Stomach smooth muscle (tissue), 2 donors: ENCODE data around the gene SMDT1.

Experiments used
- H3K27ac ChIP-seq: one replicate; pipeline ENCODE4 v1.7.0; 2013; ENCODE audit warnings: mild to moderate bottlenecking, low read length, inconsistent platforms
- H3K27me3 ChIP-seq, 2 donors: one replicate each; pipeline ENCODE4 v1.7.0; 2013; ENCODE audit warnings: low read length in 2 of 2; ENCODE audit not compliant: insufficient read depth in 2 of 2, control insufficient read depth in 1 of 2
- H3K36me3 ChIP-seq, 2 donors: one replicate each; pipeline ENCODE4 v1.7.0; 2013; ENCODE audit warnings: low read length in 2 of 2; ENCODE audit not compliant: control insufficient read depth in 2 of 2, insufficient read depth in 2 of 2
- H3K4me1 ChIP-seq: one replicate; pipeline ENCODE4 v1.7.0; 2013; ENCODE audit warnings: low read length; ENCODE audit not compliant: control insufficient read depth, insufficient read depth
- H3K4me3 ChIP-seq, 2 donors: one replicate each; pipeline ENCODE4 v1.7.0; 2013; ENCODE audit warnings: low read length in 2 of 2
- H3K9ac ChIP-seq, 2 donors: one replicate each; pipeline ENCODE4 v1.7.0; 2013; ENCODE audit warnings: low read length in 2 of 2, mild to moderate bottlenecking in 1 of 2
- H3K9me3 ChIP-seq, 2 donors: one replicate each; pipeline ENCODE4 v1.7.0; 2013; ENCODE audit warnings: low read length in 2 of 2; ENCODE audit not compliant: control insufficient read depth in 2 of 2
- donor health status: healthy.
- donor health status: Pancreatic carcinoma.

The SMDT1 gene, protein sequence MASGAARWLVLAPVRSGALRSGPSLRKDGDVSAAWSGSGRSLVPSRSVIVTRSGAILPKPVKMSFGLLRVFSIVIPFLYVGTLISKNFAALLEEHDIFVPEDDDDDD

GRCh38 chr22:42079319-42080251 lies at the start of gene SMDT1:
Gene SMDT1 (plus strand): TSS chr22:42079700. CDS start chr22:42079769, 69 bp downstream.
- H3K4me1 ChIP-seq, result peaks cover 43% of the 10 kb centered on the region
- peak within 1 kb of the TSS; percentile 100 for H3K27ac ChIP-seq
- no peaks in the 10 kb centered on the region for H3K9me3 ChIP-seq
- H3K36me3 ChIP-seq, result peaks cover 15 to 23% of the 10 kb centered on the region in 2 donors
- peak within 1 kb of the TSS; percentile 98 to 99 for H3K9ac ChIP-seq
- H3K4me3 ChIP-seq, result peak within 1 kb of the TSS; percentile 84 to 90
- H3K27me3 ChIP-seq, result no peaks in the 10 kb centered on the region

DNA sequence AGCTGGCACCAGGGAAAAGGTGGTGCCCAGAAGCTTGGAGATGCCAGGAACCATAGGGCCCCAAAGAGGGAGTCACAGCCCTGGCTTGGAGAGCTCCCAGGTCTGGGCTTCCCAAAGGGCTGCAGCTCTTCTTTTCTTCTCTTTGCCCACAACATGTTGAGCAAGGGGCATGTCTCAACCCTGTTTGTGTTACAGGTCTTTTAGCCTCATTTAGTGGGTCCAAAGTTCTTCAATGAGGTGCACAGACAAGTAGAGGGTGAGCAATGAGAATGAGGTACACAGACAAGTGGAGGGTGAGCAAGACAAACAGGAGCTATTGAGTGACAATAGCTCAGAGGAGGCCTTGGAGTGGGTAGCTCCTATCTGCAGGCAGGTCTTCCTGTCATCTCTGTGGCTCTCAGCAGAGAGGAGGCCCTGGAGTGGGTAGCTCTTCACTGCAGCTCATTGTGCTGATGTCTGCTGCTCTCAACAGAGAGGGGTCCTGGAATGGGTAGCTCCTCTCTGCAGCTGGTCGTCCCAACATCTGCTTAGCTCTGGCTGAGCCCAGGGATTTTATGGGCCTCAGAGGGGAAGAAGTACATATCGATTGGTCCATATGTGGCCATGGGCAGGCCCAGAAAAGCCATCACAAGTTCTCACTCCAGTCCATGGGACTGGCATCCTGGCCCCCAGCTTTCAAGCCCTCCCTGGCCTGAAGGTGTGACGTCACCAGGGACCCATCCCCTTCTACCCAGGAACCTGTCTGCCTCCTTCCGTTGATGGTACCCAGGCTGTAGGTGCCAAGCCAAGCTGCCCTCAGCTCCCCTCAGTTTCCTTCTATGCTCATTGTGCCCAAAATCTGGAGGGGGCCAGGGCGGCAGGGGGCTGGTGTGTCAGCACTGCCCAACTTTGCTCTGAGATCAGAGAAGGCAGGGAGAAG lies 46.0 kb upstream of the SMDT1 start:
- no peaks in the 10 kb centered on the region for H3K4me1 ChIP-seq
- H3K27ac ChIP-seq, result no peak overlapping the region
- no peaks in the 10 kb centered on the region for H3K36me3 ChIP-seq
- H3K4me3 ChIP-seq, result no peak overlapping the region
- no peak overlapping the region for H3K9ac ChIP-seq
- H3K9me3 ChIP-seq, result no peaks in the 10 kb centered on the region
- H3K27me3 ChIP-seq, result no peaks in the 10 kb centered on the region

- no peaks in the 10 kb centered on the region for H3K27me3 ChIP-seq
- no peaks in the 10 kb centered on the region for H3K4me1 ChIP-seq
- no peak overlapping the region for H3K27ac ChIP-seq
- H3K9me3 ChIP-seq, result no peaks in the 10 kb centered on the region
- H3K9ac ChIP-seq, result no peak overlapping the region
- no peaks in the 10 kb centered on the region for H3K36me3 ChIP-seq
- no peak overlapping the region for H3K4me3 ChIP-seq
Observed at GRCh38 chr22:42035256-42035655, 44.2 kb upstream of the SMDT1 start.

GRCh38 chr22:42039271-42039670 lies 40.2 kb upstream of the SMDT1 start:
- no peak overlapping the region for H3K9ac ChIP-seq
- no peak overlapping the region for H3K4me3 ChIP-seq
- H3K4me1 ChIP-seq, result no peaks in the 10 kb centered on the region
- H3K27ac ChIP-seq, result no peak overlapping the region
- H3K9me3 ChIP-seq, result no peaks in the 10 kb centered on the region
- no peaks in the 10 kb centered on the region for H3K27me3 ChIP-seq
- peaks cover 0 to 3% of the 10 kb centered on the region in 2 donors for H3K36me3 ChIP-seq

DNA sequence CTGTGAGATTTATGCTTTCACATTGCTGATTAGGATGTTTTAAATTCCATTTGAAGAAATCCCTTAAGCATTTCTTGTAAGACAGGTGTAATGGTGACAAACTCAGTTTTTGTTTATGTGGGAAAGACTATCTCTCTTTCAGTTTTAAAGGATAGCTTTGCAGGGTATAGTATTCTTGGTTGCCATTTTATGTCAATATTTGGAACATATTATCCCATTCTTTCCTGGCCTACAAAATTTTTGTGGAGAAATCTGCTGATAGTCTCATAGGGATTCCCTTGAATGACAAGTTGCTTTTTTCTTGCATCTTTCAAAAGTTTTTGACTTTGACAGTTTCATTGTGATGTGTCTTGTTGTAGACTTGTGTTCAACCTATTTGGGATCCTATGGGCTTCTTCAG lies 37.7 kb upstream of the SMDT1 start:
- Histone ChIP-seq H3K27me3 (no peaks in the 10 kb centered on the region), H3K4me3 (no peak overlapping the region), H3K4me1 (no peaks in the 10 kb centered on the region), H3K9me3 (no peaks in the 10 kb centered on the region), H3K9ac (no peak overlapping the region), H3K36me3 (peaks cover 0 to 3% of the 10 kb centered on the region in 2 donors), H3K27ac (no peak overlapping the region)

GRCh38 chr22:42050641-42051180 lies 28.8 kb upstream of the SMDT1 start:
- H3K27me3 ChIP-seq, result no peaks in the 10 kb centered on the region
- H3K9me3 ChIP-seq, result no peaks in the 10 kb centered on the region
- H3K9ac ChIP-seq, result no peak overlapping the region
- no peaks in the 10 kb centered on the region for H3K4me1 ChIP-seq
- H3K36me3 ChIP-seq, result no peaks in the 10 kb centered on the region
- no peak overlapping the region for H3K27ac ChIP-seq
- no peak overlapping the region for H3K4me3 ChIP-seq

DNA sequence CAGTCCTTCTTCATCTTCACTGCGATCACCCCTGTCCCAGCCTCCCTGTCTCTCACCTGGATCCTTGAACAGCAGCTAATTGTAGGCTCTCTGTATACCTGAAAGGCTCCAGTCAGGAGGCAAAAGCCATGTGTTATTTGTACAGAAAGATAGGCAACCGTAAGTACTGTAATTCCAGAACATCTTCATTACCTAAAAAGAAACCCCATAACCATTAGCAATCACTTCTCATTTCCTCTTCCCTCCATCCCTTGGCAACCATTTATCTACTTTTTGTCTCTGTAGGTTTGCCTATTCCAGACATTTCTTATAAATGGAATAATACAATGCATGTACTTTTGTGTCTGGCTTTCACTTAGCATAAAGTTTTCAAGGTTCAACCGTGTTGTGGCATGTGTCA lies 26.7 kb upstream of the SMDT1 start:
- Histone ChIP-seq H3K4me3 (no peak overlapping the region), H3K4me1 (no peaks in the 10 kb centered on the region), H3K27ac (no peak overlapping the region), H3K27me3 (no peaks in the 10 kb centered on the region), H3K36me3 (no peaks in the 10 kb centered on the region), H3K9ac (no peak overlapping the region), H3K9me3 (no peaks in the 10 kb centered on the region)

DNA sequence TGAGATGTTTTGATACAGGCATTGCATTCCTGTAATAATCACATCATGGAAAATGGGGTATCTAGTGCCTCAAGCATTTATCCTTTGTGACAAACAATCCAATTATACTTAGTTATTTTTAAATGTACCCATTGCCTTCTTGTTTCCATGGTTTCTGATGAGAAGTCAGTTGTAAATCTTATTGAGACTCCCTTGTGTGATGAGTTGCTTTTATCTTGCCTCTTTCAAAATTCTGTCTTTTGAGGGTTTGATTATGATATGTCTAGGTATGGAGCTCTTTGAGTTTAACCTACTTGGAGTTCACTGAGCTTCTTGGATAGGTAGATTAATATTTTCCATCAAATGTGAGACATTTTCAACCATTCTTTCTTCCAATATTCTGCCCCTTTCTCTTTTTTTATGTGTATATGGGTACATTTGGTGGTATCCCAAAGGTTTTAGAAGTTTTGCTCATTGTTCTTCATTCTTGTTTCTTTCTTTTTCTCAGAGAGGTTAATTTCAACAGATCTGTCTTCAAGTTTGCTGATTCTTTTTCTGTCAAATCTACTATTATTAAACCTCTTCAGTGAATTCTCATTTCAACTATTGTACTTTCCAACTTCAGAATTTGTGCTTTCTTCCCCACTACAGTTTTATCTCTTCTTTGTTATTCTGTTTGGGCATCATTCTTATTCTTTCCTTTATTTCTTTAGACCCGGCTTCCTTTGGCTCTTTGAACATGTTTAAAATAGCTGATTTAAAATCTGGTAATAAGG lies 22.6 kb upstream of the SMDT1 start:
- no peaks in the 10 kb centered on the region for H3K9me3 ChIP-seq
- no peak overlapping the region for H3K9ac ChIP-seq
- H3K27me3 ChIP-seq, result no peaks in the 10 kb centered on the region
- no peak overlapping the region for H3K4me3 ChIP-seq
- no peaks in the 10 kb centered on the region for H3K4me1 ChIP-seq
- H3K36me3 ChIP-seq, result peaks cover 19 to 22% of the 10 kb centered on the region in 2 donors
- H3K27ac ChIP-seq, result no peak overlapping the region

GRCh38 chr22:42060489-42060888 lies 19.0 kb upstream of the SMDT1 start:
- Histone ChIP-seq H3K9ac (no peak overlapping the region), H3K4me1 (no peaks in the 10 kb centered on the region), H3K4me3 (no peak overlapping the region), H3K36me3 (peaks cover 32 to 38% of the 10 kb centered on the region in 2 donors), H3K27ac (no peak overlapping the region), H3K9me3 (no peaks in the 10 kb centered on the region), H3K27me3 (no peaks in the 10 kb centered on the region)

GRCh38 chr22:42061041-42061440 lies 18.5 kb upstream of the SMDT1 start:
- no peak overlapping the region for H3K4me3 ChIP-seq
- H3K27me3 ChIP-seq, result no peaks in the 10 kb centered on the region
- no peak overlapping the region for H3K9ac ChIP-seq
- no peaks in the 10 kb centered on the region for H3K4me1 ChIP-seq
- H3K9me3 ChIP-seq, result no peaks in the 10 kb centered on the region
- peaks cover 34 to 38% of the 10 kb centered on the region in 2 donors for H3K36me3 ChIP-seq
- H3K27ac ChIP-seq, result no peak overlapping the region
